Nephron progenitor cell (in vitro differentiated cells): ENCODE data around the gene GABRB2.

Experiments
- DNase-seq: peaks from one replicate; pipeline ENCODE4 v3.0.0; 2021
- H3K27ac Mint-ChIP-seq: 2 replicates; pipeline ENCODE4 v1.8.0; 2021; ENCODE audit warnings: mild to moderate bottlenecking, moderate library complexity, mixed read lengths
- H3K27me3 Mint-ChIP-seq: 2 replicates; pipeline ENCODE4 v1.8.0; 2021; ENCODE audit warnings: mild to moderate bottlenecking, low read depth, mixed read lengths; ENCODE audit not compliant: poor library complexity
- H3K36me3 Mint-ChIP-seq: 2 replicates; pipeline ENCODE4 v1.8.0; 2021; ENCODE audit warnings: low read depth, mixed read lengths
- H3K4me1 Mint-ChIP-seq: 2 replicates; pipeline ENCODE4 v1.8.0; 2021; ENCODE audit warnings: mixed read lengths
- H3K4me3 Mint-ChIP-seq: 2 replicates; pipeline ENCODE4 v1.8.0; 2021; ENCODE audit warnings: mild to moderate bottlenecking, moderate library complexity, mixed read lengths
- H3K9me3 Mint-ChIP-seq: 2 replicates; pipeline ENCODE4 v1.8.0; 2021; ENCODE audit warnings: mild to moderate bottlenecking, moderate library complexity, mixed read lengths
- CTCF ChIP-seq: fragments of 200-600 bp; sonication (generic); IDR thresholded peaks from 2 replicates; pipeline ENCODE4 v1.5.0; 2021; ENCODE audit warnings: antibody characterized with exemption

Gene GABRB2

GRCh38 chr5:161467703-161468102 lies 78.8 kb downstream of the GABRB2 start:
- no peak overlapping the region for H3K27ac Mint-ChIP-seq
- no peak overlapping the region for H3K4me3 Mint-ChIP-seq
- no peaks in the 10 kb centered on the region for H3K36me3 Mint-ChIP-seq
- no peaks in the 10 kb centered on the region for H3K9me3 Mint-ChIP-seq
- no peak for DNase-seq
- H3K4me1 Mint-ChIP-seq: no peaks in the 10 kb centered on the region
- no peaks in the 10 kb centered on the region for H3K27me3 Mint-ChIP-seq
- no peak for TF ChIP-seq CTCF

DNA sequence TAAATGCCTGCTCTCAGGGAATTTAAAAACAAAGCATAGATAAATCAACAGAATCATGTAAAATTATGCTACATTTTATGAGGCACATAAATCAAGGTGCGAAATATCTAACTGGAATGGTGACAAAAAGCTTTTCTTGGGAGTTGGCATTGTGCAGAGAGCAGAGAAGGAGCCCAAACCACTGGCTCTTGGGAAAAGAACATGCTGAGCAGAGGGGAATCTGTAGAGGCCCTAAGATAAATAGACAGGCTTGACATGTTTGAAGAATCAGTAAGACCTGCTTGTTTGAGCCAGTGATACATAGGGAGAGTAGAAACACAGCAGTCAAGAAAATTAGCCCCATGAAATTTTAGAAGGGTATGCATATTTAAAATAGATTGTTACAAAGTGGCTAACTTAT lies 85.8 kb downstream of the GABRB2 start:
- no peak for TF ChIP-seq CTCF
- peak overlapping the region; percentile 47 for H3K27ac Mint-ChIP-seq
- no peak for DNase-seq
- H3K27me3 Mint-ChIP-seq: no peaks in the 10 kb centered on the region
- no peaks in the 10 kb centered on the region for H3K36me3 Mint-ChIP-seq
- no peak overlapping the region for H3K4me3 Mint-ChIP-seq
- no peaks in the 10 kb centered on the region for H3K9me3 Mint-ChIP-seq
- peaks cover 5% of the 10 kb centered on the region for H3K4me1 Mint-ChIP-seq

- no peak overlapping the region for H3K4me3 Mint-ChIP-seq
- H3K36me3 Mint-ChIP-seq: no peaks in the 10 kb centered on the region
- DNase-seq: no peak
- H3K4me1 Mint-ChIP-seq: no peaks in the 10 kb centered on the region
- H3K27me3 Mint-ChIP-seq: no peaks in the 10 kb centered on the region
- TF ChIP-seq CTCF: no peak
- no peaks in the 10 kb centered on the region for H3K9me3 Mint-ChIP-seq
- H3K27ac Mint-ChIP-seq: no peak overlapping the region
Observed at GRCh38 chr5:161446655-161447054, 99.9 kb downstream of the GABRB2 start.

GRCh38 chr5:161442471-161442870 lies 104.1 kb downstream of the GABRB2 start:
- Mint-ChIP-seq H3K27ac (no peak overlapping the region), H3K4me1 (no peaks in the 10 kb centered on the region), H3K36me3 (no peaks in the 10 kb centered on the region), H3K27me3 (no peaks in the 10 kb centered on the region), H3K4me3 (no peak overlapping the region), H3K9me3 (no peaks in the 10 kb centered on the region)
- DNase-seq: no peak
- no peak for TF ChIP-seq CTCF

DNA sequence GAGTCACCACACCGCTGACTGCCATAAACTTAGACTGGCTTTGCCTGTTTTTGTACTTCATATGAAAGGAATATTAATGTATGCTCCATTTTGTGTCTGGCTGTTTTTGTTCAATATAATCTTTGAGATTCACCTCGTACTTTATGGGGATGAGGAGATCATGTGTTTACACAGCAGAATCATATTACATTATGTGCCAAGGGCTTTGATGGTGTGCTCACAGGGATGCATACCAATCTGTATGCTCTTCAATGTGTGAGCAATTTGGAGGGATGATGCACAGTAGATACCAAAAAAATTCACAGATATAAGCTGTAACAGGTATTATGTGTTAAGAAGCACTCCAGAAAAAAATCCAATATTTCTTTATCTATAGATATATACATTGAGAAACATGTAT lies 113.7 kb downstream of the GABRB2 start:
- H3K4me3 Mint-ChIP-seq: no peak overlapping the region
- no peak for TF ChIP-seq CTCF
- no peaks in the 10 kb centered on the region for H3K4me1 Mint-ChIP-seq
- H3K27ac Mint-ChIP-seq: no peak overlapping the region
- H3K27me3 Mint-ChIP-seq: no peaks in the 10 kb centered on the region
- no peaks in the 10 kb centered on the region for H3K9me3 Mint-ChIP-seq
- no peak for DNase-seq
- no peaks in the 10 kb centered on the region for H3K36me3 Mint-ChIP-seq

DNA sequence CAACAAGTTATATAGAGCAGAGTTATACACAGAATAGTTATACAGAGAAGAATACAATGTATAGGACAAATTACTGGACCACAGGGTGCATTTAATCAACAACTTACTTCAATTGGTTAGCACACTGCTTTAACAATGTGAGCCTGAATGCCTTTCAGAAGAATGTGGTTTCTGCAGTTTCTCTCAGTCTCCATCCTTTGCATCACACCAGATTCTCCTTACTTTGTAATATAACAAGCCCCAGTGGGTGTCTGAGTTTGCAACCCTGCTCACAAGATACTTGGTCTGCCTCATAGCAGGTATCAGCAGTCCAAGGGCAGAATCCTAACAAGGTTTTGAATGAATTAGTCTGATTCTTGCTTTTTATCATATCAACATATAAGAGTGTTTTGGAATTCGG lies 114.6 kb downstream of the GABRB2 start:
- H3K9me3 Mint-ChIP-seq: no peaks in the 10 kb centered on the region

More for the DNA sequence above, 114.6 kb downstream of the GABRB2 start:
- no peak for DNase-seq
- Mint-ChIP-seq H3K36me3 (no peaks in the 10 kb centered on the region), H3K27me3 (no peaks in the 10 kb centered on the region), H3K4me1 (no peaks in the 10 kb centered on the region), H3K27ac (no peak overlapping the region), H3K4me3 (no peak overlapping the region)
- TF ChIP-seq CTCF: no peak
